A673 (cell line): ENCODE results near the gene ZNF219. TPM values are rescaled to one million over a fixed set of nuclear protein-coding genes. Genes with fewer than 3 reads are reported as not detected.
A peak's percentile ranks its signal among the peaks of the same experiment; 100 is the strongest.

Source experiments
- BruUV-seq: library from RNA; stranded (reverse); fragments of 400-500 nt; replicated peaks from 2 replicates; lab custom pipeline; 2021; lab: Mats Ljungman, UMichigan
- CTCF ChIA-PET: fragments of 300-600 bp; sonication (Branson Sonifier 250); formaldehyde crosslinking; loops from one replicate; lab custom pipeline; 2022; ENCODE audit warnings: antibody characterized with exemption; lab: Charles Lee
- POLR2A ChIA-PET: fragments of 300-600 bp; sonication (Branson Sonifier 250); formaldehyde crosslinking; loops from one replicate; lab custom pipeline; 2022; ENCODE audit warnings: antibody characterized with exemption; ENCODE audit not compliant: low non-redundant PET; lab: Charles Lee
- DNase-seq: peaks from one replicate; pipeline ENCODE4 v3.0.0-alpha.2; 2015; ENCODE audit warnings: low spot score
- H3K27ac ChIP-seq: fragments of 200-600 bp; sonication (generic); 2 replicates; pipeline ENCODE4 v1.5.1; 2016; ENCODE audit warnings: mixed run types, low read depth, mild to moderate bottlenecking, mixed read lengths, antibody characterized with exemption, low read length; ENCODE audit not compliant: poor library complexity, severe bottlenecking
- H3K27me3 ChIP-seq: fragments of 200-600 bp; sonication (generic); replicated peaks from 2 replicates; pipeline ENCODE4 v1.6.1; 2017; ENCODE audit warnings: mixed run types, low read depth, mild to moderate bottlenecking, mixed read lengths, antibody characterized with exemption, low read length; ENCODE audit not compliant: insufficient read depth, poor library complexity
- H3K36me3 ChIP-seq: fragments of 200-600 bp; sonication (generic); 2 replicates; pipeline ENCODE4 v1.6.1; 2016; ENCODE audit warnings: mixed run types, mild to moderate bottlenecking, mixed read lengths, antibody characterized with exemption, low read length; ENCODE audit not compliant: insufficient read depth, poor library complexity, severe bottlenecking
- H3K4me1 ChIP-seq: fragments of 200-600 bp; sonication (generic); 2 replicates; pipeline ENCODE4 v1.6.1; 2017; ENCODE audit warnings: mixed run types, mild to moderate bottlenecking, mixed read lengths, antibody characterized with exemption, low read length; ENCODE audit not compliant: insufficient read depth, poor library complexity, severe bottlenecking
- H3K4me3 ChIP-seq: fragments of 200-600 bp; sonication (generic); 2 replicates; pipeline ENCODE4 v1.5.1; 2016; ENCODE audit warnings: low read depth, mixed run types, mild to moderate bottlenecking, mixed read lengths, low read length; ENCODE audit not compliant: poor library complexity, severe bottlenecking
- H3K9me3 ChIP-seq: fragments of 200-600 bp; sonication (generic); 2 replicates; pipeline ENCODE4 v1.6.1; 2016; ENCODE audit warnings: mixed run types, low read depth, mild to moderate bottlenecking, mixed read lengths, antibody characterized with exemption, low read length; ENCODE audit not compliant: poor library complexity, severe bottlenecking
- CTCF ChIP-seq: fragments of 300-800, 200-600 bp; sonication (generic); conservative IDR thresholded peaks from 2 replicates; pipeline ENCODE4 v1.5.1; 2017; ENCODE audit warnings: low read depth, mild to moderate bottlenecking, antibody characterized with exemption, low read length, moderate library complexity, mixed read lengths
- EZH2 ChIP-seq: fragments of 200-600 bp; sonication (generic); IDR thresholded peaks from 2 replicates; pipeline ENCODE4 v1.6.1; 2017; ENCODE audit warnings: borderline replicate concordance, low read depth, mild to moderate bottlenecking, mixed read lengths, antibody characterized with exemption, low read length; ENCODE audit not compliant: poor library complexity, severe bottlenecking
- intact Hi-C: fragments of 100-400 bp; cut with micrococcal nuclease; formaldehyde crosslinking; loops from one replicate; pipeline ENCODE4 v1.10.0; 2022; ENCODE audit not compliant: unreplicated experiment
- total RNA-seq: library from RNA; stranded (reverse); gene quantifications from 2 replicates; pipeline ENCODE4 v1.2.3, GENCODE V29; 2021

ZNF219 gene
- total RNA-seq, 1 experiment from 2014 or later, result 84.6 TPM

DNA sequence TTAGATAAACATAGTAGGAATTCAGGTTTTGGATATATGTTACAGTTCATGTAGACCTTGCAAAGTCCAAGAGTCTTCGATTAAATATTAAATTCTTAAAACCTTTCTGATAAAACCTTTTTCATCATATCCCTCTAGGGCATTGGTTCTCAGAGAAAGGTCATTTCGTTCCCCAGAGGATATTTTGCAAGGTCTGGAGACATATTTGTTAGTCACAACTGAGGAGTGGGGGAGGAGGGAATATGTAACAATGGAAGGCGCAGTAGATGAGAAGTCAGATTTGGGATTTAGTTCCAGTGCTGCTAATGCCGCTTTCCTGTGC lies 7.7 kb upstream of the ZNF219 start:
- intact Hi-C loops, result loop anchor here (5.0 kb wide), 1 partner anchor 249 kb away; no protein-coding TSS in a partner anchor
- H3K27ac ChIP-seq, result peak overlapping the region; percentile 62
- DNase-seq, result peak; percentile 63
- no peaks in the 10 kb centered on the region for H3K27me3 ChIP-seq
- H3K4me1 ChIP-seq, result peaks cover 27% of the 10 kb centered on the region
- ChIA-PET CTCF (interaction anchor here (2.5 to 3.9 kb wide), 2 partner anchors 14 to 91 kb away, joined by 21 to 55 read pairs; no protein-coding TSS in a partner anchor), POLR2A (no interaction called here)
- H3K4me3 ChIP-seq, result no peak overlapping the region
- no peaks in the 10 kb centered on the region for H3K9me3 ChIP-seq
- no TSS peak for BruUV-seq
- TF ChIP-seq EZH2, result no peak
- TF ChIP-seq CTCF, result no peak
- H3K36me3 ChIP-seq, result no peaks in the 10 kb centered on the region

GRCh38 chr14:21105095-21105494 lies 6.6 kb upstream of the ZNF219 start:
- Histone ChIP-seq H3K4me1 (peaks cover 26% of the 10 kb centered on the region), H3K36me3 (no peaks in the 10 kb centered on the region), H3K9me3 (no peaks in the 10 kb centered on the region), H3K27ac (peak overlapping the region; percentile 100), H3K27me3 (no peaks in the 10 kb centered on the region), H3K4me3 (peak overlapping the region; percentile 92)
- no peak for DNase-seq
- BruUV-seq, result no TSS peak
- no peak for TF ChIP-seq CTCF
- TF ChIP-seq EZH2, result no peak
- intact Hi-C loops, result loop anchor here (5.0 kb wide), 1 partner anchor 248 kb away; no protein-coding TSS in a partner anchor
- POLR2A ChIA-PET, result no interaction called here
- CTCF ChIA-PET, result interaction anchor here (0.6 to 3.9 kb wide), 9 partner anchors 10 to 489 kb away, joined by 3 to 55 read pairs (median 12); partner anchors contain the start of gene ARHGEF40

- peak; percentile 91 for DNase-seq
- Histone ChIP-seq H3K9me3 (no peaks in the 10 kb centered on the region), H3K36me3 (no peaks in the 10 kb centered on the region), H3K4me3 (peak overlapping the region; percentile 92), H3K27ac (peak overlapping the region; percentile 100), H3K4me1 (peaks cover 26% of the 10 kb centered on the region), H3K27me3 (no peaks in the 10 kb centered on the region)
- POLR2A ChIA-PET, result no interaction called here
- TF ChIP-seq CTCF, result peak; percentile 98
- no peak for TF ChIP-seq EZH2
- BruUV-seq, result no TSS peak
- CTCF ChIA-PET, result interaction anchor here (0.6 to 3.9 kb wide), 10 partner anchors 10 to 261 kb away, joined by 3 to 55 read pairs (median 12); partner anchors contain the start of gene ARHGEF40
- intact Hi-C loops, result loop anchor here (1.0 to 5.0 kb wide), 4 partner anchors 12 to 247 kb away; no protein-coding TSS in a partner anchor
These were observed 6.1 kb upstream of the ZNF219 start for GRCh38 chr14:21104448-21105060.
